Esophagus muscularis mucosa (tissue), 4 donors: ENCODE results near the gene FBP1. TPM values are rescaled to one million over a fixed set of nuclear protein-coding genes. Genes with fewer than 3 reads are reported as not detected.

ENCODE experiments used
- DNase-seq: peaks from one replicate; pipeline ENCODE4 v3.0.0-alpha.2; 2017; ENCODE audit errors: extremely low spot score
- H3K27ac ChIP-seq, 4 donors: fragments of 200-600 bp; sonication (generic); replicated peaks in 1 of 4; 1 replicate in 3 of 4; 2 replicates in 1 of 4; pipeline ENCODE4 v1.5.1; 2016 to 2019; ENCODE audit warnings: mild to moderate bottlenecking in 1 of 4
- H3K27me3 ChIP-seq, 4 donors: fragments of 200-600 bp; sonication (generic); one replicate each; pipeline versions ENCODE4 v1.5.1 to v1.6.0; 2016 to 2019
- H3K36me3 ChIP-seq, 4 donors: fragments of 200-600 bp; sonication (generic); one replicate each; pipeline ENCODE4 v1.5.1; 2016 to 2019
- H3K4me1 ChIP-seq, 4 donors: fragments of 200-600 bp; sonication (generic); one replicate each; pipeline ENCODE4 v1.5.1; 2016 to 2019
- H3K4me3 ChIP-seq, 4 donors: fragments of 200-600 bp; sonication (generic); 1 replicate in 2 of 4; 2 replicates in 2 of 4; pipeline ENCODE4 v1.5.1; 2016 to 2019; ENCODE audit warnings: mild to moderate bottlenecking in 4 of 4, moderate library complexity in 1 of 4
- H3K9me3 ChIP-seq, 4 donors: fragments of 200-600 bp; sonication (generic); 1 replicate in 3 of 4; 2 replicates in 1 of 4; pipeline ENCODE4 v1.5.1; 2016 to 2019
- CTCF ChIP-seq, 3 experiments: fragments of 200-600 bp in 2 of 3; fragments of 450-650 bp in 1 of 3; sonication (generic) in 2 of 3; IDR thresholded peaks; one replicate each; pipeline ENCODE4 v1.5.1; 2017 to 2019; ENCODE audit warnings: antibody characterized with exemption in 3 of 3, mild to moderate bottlenecking in 2 of 3, moderate library complexity in 1 of 3
- EP300 ChIP-seq: sonication (generic); formaldehyde crosslinking; IDR thresholded peaks from one replicate; pipeline ENCODE4 v1.6.1; 2017; ENCODE audit warnings: antibody characterized with exemption
- POLR2A ChIP-seq: fragments of 450-650 bp; IDR thresholded peaks from one replicate; pipeline ENCODE4 v1.6.1; 2017; ENCODE audit warnings: antibody characterized with exemption, moderate library complexity, mild to moderate bottlenecking, low read depth
- POLR2AphosphoS5 ChIP-seq, 2 donors: sonication (generic); formaldehyde crosslinking; IDR thresholded peaks; one replicate each; pipeline ENCODE4 v1.6.1; 2017; ENCODE audit warnings: antibody characterized with exemption in 2 of 2
- whole genome bisulfite sequencing: methylation state at CpG from one replicate; pipeline ENCODE4 v1.1.5; 2018; 5-methylcytosine and 5-hydroxymethylcytosine counted together
- intact Hi-C: fragments of 100-400 bp; cut with DNase I; formaldehyde crosslinking; loops from one replicate; pipeline ENCODE4 v1.15.1; 2023
- total RNA-seq, 4 donors: library from RNA; depleted of rRNA; stranded (reverse); fragments of >200 nt; gene quantifications; one replicate each; pipeline versions ENCODE4 v1.1.0 to v1.2.1, GENCODE V29; 2016

Gene FBP1
- total RNA-seq, 4 donors from 2014 or later: 1.2 to 4.6 (median 2.2) TPM

- Histone ChIP-seq H3K36me3 (no peaks in the 10 kb centered on the region), H3K4me1 (peaks cover 0 to 7% (median 0%) of the 10 kb centered on the region in 4 donors), H3K27me3 (no peaks in the 10 kb centered on the region), H3K4me3 (no peak overlapping the region), H3K9me3 (no peaks in the 10 kb centered on the region), H3K27ac (no peak overlapping the region)
- intact Hi-C loops: no loop called here
- 78% methylated on average over 5 of the region's 5 CpGs for WGBS
- no peak for DNase-seq
- TF ChIP-seq EP300 (no peak), CTCF (IDR thresholded peaks at IDR 0.05) (no peak), POLR2A (no peak), POLR2AphosphoS5 (IDR thresholded peaks at IDR 0.05) (no peak)
Measured at GRCh38 chr9:94630833-94631232, 8.5 kb downstream of the FBP1 start.

- DNase-seq: no peak
- Histone ChIP-seq H3K9me3 (no peaks in the 10 kb centered on the region), H3K36me3 (no peaks in the 10 kb centered on the region), H3K27ac (no peak overlapping the region), H3K27me3 (no peaks in the 10 kb centered on the region), H3K4me3 (no peak overlapping the region), H3K4me1 (peaks cover 0 to 7% (median 0%) of the 10 kb centered on the region in 4 donors)
- TF ChIP-seq CTCF (IDR thresholded peaks at IDR 0.05) (no peak), POLR2A (no peak), POLR2AphosphoS5 (IDR thresholded peaks at IDR 0.05) (no peak), EP300 (no peak)
- WGBS: 81% methylated on average over 3 of the region's 3 CpGs
- intact Hi-C loops: no loop called here
Measured at GRCh38 chr9:94630281-94630680, 9.0 kb downstream of the FBP1 start.

GRCh38 chr9:94627287-94627686, 12.0 kb downstream of the FBP1 start:
- H3K27ac ChIP-seq: no peak overlapping the region
- DNase-seq: no peak
- H3K9me3 ChIP-seq: no peaks in the 10 kb centered on the region
- H3K36me3 ChIP-seq: no peaks in the 10 kb centered on the region
- no peak for TF ChIP-seq POLR2A
- no peak for TF ChIP-seq CTCF (IDR thresholded peaks at IDR 0.05)
- no peak for TF ChIP-seq POLR2AphosphoS5 (IDR thresholded peaks at IDR 0.05)
- no peak for TF ChIP-seq EP300
- no peaks in the 10 kb centered on the region for H3K4me1 ChIP-seq
- WGBS: 97% methylated on average over 5 of the region's 6 CpGs
- intact Hi-C loops: no loop called here
- H3K4me3 ChIP-seq: no peak overlapping the region
- no peaks in the 10 kb centered on the region for H3K27me3 ChIP-seq

- no peak for DNase-seq
- Histone ChIP-seq H3K4me1 (no peaks in the 10 kb centered on the region), H3K36me3 (no peaks in the 10 kb centered on the region), H3K4me3 (no peak overlapping the region), H3K27ac (no peak overlapping the region), H3K9me3 (no peaks in the 10 kb centered on the region), H3K27me3 (no peaks in the 10 kb centered on the region)
- intact Hi-C loops: no loop called here
- 59% methylated on average over 5 of the region's 12 CpGs for WGBS
- TF ChIP-seq POLR2A (no peak), EP300 (no peak), CTCF (IDR thresholded peaks at IDR 0.05) (no peak), POLR2AphosphoS5 (IDR thresholded peaks at IDR 0.05) (no peak)
Measured at GRCh38 chr9:94625835-94626234, 13.5 kb downstream of the FBP1 start.

GRCh38 chr9:94624629-94625028, 14.7 kb downstream of the FBP1 start:
- 72% methylated on average over 4 of the region's 4 CpGs for WGBS
- H3K36me3 ChIP-seq: no peaks in the 10 kb centered on the region
- no peak overlapping the region for H3K4me3 ChIP-seq

More at GRCh38 chr9:94624629-94625028, 14.7 kb downstream of the FBP1 start:
- Histone ChIP-seq H3K27me3 (no peaks in the 10 kb centered on the region), H3K9me3 (no peaks in the 10 kb centered on the region), H3K4me1 (no peaks in the 10 kb centered on the region), H3K27ac (no peak overlapping the region)
- TF ChIP-seq POLR2A: no peak
- no peak for TF ChIP-seq EP300
- no peak for TF ChIP-seq CTCF (IDR thresholded peaks at IDR 0.05)
- TF ChIP-seq POLR2AphosphoS5 (IDR thresholded peaks at IDR 0.05): no peak
- intact Hi-C loops: no loop called here
- DNase-seq: no peak
